ENCODE measurements around the gene RANBP3.

RANBP3 gene

GRCh38 chr19:5937550-5937949, 40.4 kb downstream of the RANBP3 start:
- TF ChIP-seq, protein P1, sequence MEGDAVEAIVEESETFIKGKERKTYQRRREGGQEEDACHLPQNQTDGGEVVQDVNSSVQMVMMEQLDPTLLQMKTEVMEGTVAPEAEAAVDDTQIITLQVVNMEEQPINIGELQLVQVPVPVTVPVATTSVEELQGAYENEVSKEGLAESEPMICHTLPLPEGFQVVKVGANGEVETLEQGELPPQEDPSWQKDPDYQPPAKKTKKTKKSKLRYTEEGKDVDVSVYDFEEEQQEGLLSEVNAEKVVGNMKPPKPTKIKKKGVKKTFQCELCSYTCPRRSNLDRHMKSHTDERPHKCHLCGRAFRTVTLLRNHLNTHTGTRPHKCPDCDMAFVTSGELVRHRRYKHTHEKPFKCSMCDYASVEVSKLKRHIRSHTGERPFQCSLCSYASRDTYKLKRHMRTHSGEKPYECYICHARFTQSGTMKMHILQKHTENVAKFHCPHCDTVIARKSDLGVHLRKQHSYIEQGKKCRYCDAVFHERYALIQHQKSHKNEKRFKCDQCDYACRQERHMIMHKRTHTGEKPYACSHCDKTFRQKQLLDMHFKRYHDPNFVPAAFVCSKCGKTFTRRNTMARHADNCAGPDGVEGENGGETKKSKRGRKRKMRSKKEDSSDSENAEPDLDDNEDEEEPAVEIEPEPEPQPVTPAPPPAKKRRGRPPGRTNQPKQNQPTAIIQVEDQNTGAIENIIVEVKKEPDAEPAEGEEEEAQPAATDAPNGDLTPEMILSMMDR (IDR thresholded peaks at IDR 0.05; ENCODE audit: insufficient read depth, missing control alignments), result no peak
- no peak for DNase-seq (ENCODE audit: insufficient read length, low spot score)
- FAIRE-seq, result no peak

- no peak for DNase-seq (ENCODE audit: insufficient read length, low spot score)
Measured at GRCh38 chr19:5936292-5936592, 41.7 kb downstream of the RANBP3 start.

GRCh38 chr19:5935473-5936291, 42.3 kb downstream of the RANBP3 start:
- TF ChIP-seq, protein P1 (IDR thresholded peaks at IDR 0.05; ENCODE audit: insufficient read depth, missing control alignments), result no peak
- DNase-seq (ENCODE audit: insufficient read length, low spot score), result no peak
- FAIRE-seq, result no peak

More at GRCh38 chr19:5936292-5936592, 41.7 kb downstream of the RANBP3 start:
- FAIRE-seq, result no peak
- TF ChIP-seq, protein P1 (IDR thresholded peaks at IDR 0.05; ENCODE audit: insufficient read depth, missing control alignments), result no peak

DNA sequence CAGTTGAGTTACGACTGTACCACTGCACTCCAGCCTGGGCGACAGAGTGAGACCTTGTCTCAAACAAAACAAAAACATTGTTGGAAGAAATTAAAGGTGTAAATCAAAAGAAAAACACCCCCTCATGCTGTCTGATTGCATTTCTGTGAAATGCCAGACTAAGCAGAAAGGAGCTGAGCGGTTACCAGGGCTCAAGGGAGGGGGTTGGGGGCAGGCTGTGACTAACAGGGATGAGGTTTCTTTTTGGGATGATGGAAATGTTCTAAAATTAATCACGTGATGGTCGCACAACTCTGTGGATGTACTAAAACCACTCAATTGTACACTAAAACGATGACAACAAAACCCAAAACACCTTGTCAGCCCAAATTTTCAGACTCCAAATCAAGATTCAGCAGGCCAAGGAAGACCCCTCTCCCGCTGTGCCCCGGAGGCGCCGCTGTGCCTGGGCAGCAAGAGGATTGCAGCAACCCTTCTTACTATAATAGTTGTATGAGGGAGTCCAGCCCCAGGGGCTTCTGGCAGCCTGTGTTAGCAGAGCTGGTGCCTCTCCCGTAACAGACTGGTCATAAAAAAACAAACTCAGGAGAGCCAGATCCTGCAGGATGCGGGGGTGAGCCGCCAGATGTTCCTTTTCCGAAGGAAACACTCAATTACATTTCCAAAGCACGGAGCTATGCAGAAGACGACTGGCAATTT, 43.0 kb downstream of the RANBP3 start:
- DNase-seq (ENCODE audit: insufficient read length, low spot score) (no peak), FAIRE-seq (no peak)
- TF ChIP-seq, protein P1 (IDR thresholded peaks at IDR 0.05; ENCODE audit: insufficient read depth, missing control alignments), result no peak

GRCh38 chr19:5934069-5934401, 43.9 kb downstream of the RANBP3 start:
- FAIRE-seq (no peak), DNase-seq (ENCODE audit: insufficient read length, low spot score) (no peak)
- TF ChIP-seq, protein P1 (IDR thresholded peaks at IDR 0.05; ENCODE audit: insufficient read depth, missing control alignments), result no peak

DNA sequence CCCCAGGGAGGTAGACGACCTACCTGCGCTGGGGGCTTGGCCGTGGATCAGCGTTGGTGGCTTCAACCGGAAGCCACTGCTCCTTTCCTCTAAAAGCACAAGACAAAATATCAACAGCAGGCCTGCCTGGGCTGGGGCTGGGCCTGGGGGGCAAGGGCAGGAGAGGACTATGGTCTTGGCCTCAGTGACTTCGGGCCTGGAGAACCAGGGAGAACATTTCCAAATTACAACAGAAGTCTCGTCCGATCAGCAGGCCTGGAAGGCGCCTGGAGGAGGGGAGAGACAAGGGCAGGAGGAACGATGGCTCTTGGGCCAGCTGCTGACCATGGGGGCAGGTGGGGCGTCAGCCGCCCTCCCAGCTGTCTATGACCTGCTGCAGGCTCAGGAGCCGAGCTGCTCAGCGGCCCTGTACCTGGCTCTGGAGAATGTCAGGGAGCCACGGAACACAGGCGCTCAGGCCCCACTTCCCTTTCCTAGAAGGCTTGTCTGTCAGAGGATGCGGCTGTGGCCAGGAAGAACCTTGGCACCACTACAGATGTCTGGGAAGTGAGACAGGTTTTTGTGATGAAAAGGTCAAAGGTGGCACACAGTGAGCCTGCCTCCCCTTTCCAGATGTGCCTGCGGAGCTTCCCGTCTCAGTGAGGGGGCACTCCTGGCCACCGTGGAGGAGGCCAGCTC, 44.4 kb downstream of the RANBP3 start:
- DNase-seq (ENCODE audit: insufficient read length, low spot score) (no peak), FAIRE-seq (no peak)
- TF ChIP-seq, protein P1 (IDR thresholded peaks at IDR 0.05; ENCODE audit: insufficient read depth, missing control alignments), result no peak

Data from D721Med (cell line).